NK-92 (cell line): ENCODE measurements around the gene ASS1.

Experiments used
- DNase-seq: peaks from one replicate; lab custom pipeline; 2025; ENCODE audit not compliant: unreplicated experiment; lab: John Stamatoyannopoulos, UW

The ASS1 gene

DNA sequence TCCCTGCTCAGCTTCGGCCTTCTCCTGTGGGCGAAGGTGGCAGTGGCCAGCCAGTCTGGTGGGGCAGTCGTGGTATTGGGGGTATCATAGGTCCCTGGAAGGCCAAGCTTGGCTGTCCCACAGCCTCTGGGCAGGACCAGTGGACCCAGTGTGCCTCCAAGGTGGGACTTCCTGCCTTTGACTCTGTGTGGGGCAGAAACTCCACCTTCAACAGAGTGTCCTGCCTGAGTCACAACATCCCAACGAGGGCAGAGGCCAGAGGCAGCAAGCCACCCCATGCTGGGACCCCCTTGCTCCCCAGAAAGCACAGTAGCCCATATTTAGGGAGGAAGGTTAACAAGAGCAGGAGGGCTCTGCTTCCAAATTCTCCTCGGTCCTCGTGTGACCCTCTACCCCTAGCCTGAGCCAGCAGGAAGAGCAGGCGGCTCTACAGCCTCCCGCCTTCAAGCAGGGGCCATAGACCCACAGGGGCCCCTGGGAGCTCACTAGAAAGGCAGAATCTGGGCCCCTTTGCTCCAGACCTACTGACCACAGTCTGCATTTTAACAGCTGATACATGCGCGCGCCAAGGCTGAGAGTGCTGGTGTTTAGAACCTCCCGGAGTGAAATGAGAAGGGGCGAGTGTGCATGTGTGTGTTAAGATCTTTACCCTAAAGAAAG, 83.0 kb downstream of the ASS1 start:
- no peak for DNase-seq

DNA sequence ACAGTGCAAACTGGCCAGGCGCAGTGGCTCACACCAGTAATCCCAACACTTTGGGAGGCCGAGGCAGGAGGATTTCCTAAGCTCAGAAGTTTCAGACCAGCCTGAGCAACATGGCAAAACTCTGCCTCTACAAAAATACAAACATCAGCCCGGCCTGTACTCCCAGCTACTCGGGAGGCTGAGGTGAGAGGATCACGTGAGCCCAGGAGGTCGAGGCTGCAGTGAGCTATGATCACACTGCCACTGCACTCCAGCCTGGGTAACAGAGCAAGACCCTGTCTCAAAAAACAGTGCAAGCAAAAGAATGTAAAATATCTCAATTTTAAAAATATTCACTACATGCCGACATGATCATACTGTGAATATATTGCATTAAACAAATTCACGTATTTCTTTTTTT, 83.9 kb downstream of the ASS1 start:
- no peak for DNase-seq

DNA sequence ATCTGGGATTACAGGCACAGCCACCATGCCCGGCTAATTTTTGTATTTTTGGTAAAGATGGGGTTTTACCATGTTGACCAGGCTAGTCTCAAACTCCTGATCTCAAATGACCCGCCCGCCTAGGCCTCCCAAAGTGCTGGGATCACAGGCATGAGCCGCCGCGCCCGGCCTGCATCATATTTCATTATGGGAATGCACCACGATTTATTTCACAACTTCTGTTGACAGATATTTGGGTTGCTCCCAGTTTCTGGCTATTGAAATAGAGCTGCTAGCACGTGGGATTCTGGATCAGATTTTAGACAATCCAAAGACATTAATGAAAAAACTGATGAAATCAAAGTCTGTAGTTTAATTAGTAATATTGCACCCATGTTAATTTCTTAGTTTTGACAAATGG, 86.2 kb downstream of the ASS1 start:
- DNase-seq: no peak

DNA sequence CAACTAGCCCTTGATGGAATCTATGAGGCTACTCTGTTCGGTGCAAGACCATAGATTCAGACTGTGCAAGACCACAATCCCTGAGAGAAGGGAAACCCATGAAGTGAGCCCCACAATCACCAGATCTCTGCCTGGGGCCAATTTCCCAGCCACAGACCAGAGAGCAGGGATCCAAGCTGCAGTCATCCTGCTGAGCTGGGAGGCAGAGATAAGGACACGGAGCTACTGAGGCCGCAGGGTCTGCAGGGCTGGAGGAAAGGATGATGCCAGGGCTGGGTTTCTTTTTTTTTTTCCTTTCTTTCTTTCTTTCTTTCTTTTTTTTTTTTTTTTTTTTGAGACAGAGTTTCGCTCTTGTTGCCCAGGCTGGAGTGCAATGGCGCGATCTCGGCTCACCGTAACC, 86.9 kb downstream of the ASS1 start:
- no peak for DNase-seq

DNA sequence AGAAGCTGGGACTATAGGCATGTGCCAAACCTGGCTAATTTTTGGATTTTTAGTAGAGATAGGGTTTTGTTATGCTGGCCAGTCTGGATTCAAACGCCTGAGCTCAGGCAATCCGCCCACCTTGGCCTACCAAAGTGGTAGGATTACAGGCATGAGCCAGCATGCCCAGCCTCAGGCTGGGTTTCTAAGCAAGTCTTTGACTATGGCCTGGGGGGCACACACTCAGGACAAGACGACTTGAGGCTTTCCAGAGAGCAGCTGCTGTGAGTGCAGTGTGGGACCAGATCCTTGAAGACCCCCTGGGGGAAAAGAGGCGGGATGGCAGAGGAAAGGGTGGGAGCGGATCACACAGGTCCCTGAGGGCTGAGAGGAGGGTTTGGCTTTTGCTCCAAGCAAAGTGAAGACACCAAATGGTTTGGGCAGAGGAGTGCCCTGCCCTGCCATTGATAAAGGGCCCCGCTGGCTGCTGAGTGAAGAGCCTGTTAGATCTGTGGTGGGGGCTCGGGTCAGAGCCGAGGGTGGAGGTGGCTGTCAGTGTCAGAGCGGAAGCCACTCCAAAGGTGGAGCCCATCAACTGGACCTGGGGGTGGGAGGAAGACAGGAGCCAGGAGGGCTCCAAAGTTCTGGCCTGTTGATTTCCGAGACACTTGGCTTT, 87.8 kb downstream of the ASS1 start:
- no peak for DNase-seq

DNA sequence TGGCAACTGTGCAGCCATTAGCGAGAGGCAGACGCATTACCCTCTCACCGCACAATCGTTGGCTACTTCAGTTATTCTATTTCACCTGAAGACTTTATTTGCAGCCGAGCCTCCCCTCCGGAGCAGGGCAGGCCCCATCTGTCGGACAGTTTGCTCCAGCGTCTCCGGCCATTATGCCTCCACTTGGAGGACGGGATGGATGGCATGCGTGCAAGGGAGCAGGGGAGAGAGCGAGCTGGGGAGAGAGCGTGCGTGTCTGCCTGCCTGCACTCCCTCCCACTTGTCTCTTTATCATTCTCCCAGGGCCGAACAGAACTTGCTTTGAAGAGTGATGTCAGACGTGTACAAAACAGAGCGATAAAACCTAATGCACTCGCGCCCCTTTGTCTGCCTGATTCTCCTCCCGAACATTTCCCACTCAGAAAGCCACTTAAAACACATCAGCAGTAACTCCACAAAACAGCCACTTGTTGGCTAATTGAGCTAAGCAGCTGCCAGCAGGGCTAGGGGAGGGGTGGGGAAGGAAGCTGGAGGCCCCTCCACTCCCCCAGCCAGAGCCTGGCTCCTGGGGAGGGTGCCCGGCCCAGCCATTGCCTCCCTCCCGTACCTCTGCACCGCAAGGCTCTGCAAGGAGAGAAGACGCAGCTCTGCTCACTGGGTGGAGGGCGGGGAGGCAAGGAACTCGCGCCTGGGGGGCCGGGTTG, 91.2 kb downstream of the ASS1 start:
- no peak for DNase-seq

DNA sequence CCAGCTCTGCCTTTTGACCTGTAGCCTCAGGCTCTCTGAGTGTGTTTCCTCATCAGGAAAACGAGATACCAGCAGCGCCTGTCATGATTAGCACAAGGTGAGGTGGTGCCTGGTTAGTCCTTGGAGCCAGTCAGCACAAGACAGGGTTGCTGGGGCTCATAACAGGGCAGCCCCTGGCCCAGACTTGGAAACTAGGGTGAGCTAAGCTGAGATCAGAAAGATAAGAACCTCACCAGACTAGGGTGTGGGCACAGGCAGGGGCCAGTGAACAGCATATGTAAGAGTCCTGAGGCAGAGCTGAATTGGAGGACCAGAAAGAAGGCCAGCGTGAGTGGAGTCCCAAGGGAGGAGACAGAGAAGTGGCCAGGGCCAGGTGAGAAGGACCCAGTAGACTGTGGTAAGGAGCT, 91.9 kb downstream of the ASS1 start:
- no peak for DNase-seq

DNA sequence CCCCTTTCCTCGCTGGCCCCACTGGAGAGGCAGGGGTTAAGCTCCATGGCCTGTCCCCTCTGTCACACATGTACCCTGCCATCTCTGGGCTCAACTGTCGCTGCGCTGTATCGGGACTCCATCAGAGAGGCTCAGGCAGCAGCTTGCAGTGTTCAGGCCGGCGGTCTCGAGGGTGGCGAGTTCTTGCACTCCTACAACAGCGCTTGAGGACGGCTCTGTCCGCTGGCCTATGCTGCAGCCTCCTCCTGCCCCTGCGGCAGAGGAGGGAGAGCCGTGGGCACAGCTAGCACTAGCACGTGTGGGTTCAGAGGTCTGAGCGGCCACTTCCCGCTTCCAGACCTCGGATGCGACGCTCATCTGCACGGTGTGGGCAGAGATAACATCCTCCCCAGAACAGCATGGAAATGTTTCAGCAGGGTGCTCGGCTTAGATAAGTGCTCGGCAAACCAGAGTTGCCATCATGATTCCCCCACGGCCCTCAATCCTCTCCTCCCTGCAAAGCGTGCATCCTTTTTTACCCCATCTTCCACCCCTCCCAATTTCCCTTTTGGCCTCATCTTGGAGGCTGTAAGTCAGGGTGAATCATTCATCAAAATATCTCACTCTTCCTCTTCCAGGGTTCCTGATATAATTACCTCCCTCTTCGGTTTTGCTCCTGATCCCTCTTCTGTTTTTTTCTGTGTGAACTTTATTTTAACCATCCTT, 92.7 kb downstream of the ASS1 start:
- DNase-seq: no peak

DNA sequence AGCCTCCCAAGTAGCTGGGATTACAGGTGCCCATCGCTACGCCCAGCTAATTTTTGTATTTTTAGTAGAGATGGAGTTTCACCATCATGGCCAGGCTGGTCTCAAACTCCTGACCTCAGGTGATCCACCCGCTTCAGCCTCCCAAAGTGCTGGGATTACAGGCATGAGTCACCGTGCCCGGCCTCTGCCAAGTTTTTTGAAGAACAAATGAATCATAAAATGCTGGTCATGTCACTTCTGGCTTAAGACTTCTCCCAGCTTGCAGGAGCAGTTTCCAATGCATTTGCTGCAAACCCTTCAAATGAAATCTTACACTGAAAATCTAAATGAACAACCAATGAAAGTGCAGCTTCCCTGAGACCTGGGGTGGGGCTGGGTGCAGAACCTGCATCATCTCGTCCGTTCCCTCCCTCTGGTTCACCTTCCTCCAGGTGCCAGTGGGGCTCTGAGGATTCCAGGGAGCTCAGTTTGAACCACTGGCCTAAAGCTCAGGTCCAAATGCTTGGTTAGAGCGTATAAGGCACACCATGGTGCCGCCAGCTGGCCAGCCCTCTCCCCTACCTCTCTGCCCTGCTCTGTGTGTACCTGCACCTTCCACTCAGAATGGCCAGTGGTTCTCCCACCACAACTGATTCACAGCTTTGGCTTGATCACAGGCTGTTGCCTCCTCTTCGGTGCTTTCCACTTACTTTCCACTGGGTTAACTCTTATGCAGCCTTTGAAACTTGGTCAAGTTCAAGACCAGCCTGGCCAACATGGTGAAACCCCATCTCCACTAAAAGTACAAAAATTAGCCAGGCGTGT, 94.9 kb downstream of the ASS1 start:
- DNase-seq: no peak

DNA sequence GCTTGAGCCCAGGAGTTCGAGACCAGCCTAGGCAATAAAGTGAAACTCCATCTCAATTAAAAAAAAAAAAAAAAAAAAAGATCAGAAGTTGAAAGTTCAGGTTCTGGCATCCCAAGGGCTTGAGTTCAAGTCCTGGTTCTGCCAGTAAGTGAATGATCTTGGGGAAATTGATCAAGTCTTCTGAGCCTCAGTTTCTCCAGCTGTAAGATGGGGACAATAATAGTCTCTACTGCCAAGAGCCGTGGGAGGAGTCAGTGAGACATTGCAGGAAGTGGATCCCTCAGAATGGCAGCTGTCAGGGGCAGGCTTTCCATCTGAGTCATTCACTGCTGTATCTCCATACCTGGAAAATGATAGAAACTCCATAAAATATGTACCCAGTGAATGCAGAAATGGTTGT, 96.8 kb downstream of the ASS1 start:
- no peak for DNase-seq

DNA sequence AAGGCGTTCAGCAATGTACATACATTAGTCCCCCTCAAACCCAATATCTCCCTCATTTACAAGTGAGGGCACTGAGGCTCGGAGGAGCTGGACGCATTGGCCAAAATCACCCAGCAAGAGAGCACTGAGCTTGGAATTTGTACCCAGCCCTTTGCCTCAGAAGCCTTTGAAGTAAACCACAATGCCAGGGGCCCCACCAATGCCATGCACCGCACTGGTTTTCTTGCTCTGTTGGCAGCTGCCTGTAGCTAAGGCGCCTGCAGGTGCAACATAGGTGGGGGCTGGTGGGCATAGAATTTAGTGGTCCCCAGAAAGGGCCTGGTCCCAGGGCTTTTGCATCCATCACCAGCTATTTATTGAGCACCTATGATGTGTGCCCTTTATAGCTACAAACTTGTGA, 97.3 kb downstream of the ASS1 start:
- DNase-seq: no peak

DNA sequence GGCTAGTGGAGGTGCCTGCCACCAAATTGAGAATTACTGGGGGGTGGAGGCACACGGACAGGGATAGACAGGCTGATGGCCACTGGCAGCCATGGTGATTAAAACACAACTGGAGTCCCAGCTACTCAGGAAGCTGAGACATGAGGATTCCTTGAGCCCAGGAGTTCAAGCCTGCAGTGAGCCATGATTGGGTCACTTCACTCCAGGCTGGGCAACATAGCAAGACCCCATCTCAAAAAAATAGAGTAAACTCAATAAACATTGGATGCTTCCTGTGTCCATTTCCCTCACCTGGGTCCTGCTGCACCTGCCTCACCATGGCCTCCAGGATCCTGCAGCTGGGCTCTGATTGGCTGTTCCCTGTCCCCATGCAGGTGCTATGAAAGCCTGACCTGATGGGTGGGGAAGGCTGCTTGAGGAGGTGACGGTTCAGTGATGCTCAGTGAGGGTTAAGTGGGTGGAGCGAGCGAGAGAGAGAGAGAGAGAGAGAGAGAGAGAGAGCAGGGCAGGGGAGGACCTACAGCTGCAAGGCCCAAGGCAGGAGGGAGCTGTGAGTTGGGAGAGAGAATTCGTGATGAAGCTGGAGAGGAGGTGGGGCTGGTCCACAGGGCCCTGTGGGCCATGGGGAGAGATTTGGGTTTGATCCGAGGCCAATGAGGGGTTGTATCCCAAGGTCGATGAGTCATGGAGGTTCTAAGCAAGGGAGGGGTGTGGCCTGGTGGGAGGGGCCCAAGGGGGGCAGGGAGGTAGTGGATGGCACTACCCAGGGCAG, 97.9 kb downstream of the ASS1 start:
- DNase-seq: no peak

DNA sequence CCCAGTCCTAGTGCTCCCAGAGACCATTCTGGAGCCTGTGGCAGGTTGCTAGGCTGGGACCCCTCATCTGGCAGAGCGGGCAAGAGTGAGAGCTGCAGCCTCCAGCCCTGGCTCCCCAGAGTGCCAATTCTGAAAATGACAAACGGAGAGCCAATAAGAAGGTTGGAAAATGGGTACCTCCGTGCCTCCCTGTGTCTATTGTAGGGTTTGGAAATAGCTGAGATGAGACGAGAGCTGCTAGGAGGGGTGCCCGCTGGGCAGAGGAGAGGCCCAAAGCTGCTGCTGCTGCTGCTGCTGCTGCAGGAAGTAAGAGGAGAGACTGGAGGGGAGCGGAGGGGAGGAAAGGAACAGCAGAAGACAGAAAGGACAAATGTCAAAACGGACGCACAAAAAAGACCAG, 98.6 kb downstream of the ASS1 start:
- no peak for DNase-seq

DNA sequence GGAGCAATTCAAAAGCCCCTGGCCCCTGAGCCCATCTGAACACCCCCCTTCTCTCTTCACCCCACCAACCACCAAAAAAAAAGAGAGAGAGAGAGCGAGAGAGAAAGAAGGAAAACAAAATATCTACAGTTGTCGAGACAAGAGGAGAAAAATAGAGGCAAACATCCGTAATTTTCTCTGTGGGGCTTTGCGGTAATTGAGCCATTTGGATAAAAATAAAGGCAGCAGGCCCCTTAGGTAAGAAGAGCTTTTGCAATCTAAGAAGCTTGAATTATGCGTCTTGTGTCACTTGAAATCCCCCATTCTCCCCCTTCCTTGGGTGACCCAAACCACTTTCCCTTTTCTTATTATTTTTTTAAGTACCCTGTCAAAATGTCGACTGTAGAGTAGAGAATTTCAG, 99.1 kb downstream of the ASS1 start:
- no peak for DNase-seq

DNA sequence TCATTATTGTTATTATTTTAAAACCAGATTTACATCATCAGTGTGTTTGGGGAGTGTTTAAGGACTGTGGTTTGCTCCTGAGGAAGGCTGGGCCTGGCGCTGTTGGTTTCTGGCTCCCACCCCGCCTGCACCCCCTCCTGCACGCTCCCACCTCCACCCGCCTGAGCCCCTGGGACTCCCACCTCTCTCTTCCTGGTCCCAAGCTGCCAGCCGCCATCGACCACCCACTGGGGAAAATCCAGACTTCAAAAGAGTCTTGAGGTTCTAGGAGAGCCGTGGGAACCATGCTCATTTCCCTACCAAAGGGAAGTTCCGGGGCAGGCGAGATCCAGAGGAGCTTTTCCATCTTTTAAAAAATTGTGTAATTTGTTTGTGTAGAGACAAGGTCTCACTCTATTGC, 99.6 kb downstream of the ASS1 start:
- DNase-seq: no peak

DNA sequence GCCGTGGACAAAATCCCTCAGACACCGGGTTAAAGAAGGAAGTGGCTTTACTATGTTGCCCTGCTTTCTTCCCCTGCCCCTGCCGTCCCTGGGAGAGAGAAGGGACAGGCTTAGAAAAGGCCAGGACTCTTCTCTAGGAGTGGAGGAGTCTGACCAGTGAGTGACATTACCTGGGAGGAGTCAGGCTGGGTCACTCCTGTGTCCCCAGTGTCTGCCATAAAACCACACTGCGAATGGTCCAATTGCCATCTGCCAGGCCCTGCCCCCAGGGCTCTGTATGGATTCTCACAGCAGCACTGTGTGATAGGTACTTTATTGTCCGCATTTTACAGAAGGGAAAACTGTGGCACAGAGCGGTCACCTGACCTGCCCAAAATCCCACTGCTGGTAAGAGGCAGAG, 103.3 kb downstream of the ASS1 start:
- no peak for DNase-seq

DNA sequence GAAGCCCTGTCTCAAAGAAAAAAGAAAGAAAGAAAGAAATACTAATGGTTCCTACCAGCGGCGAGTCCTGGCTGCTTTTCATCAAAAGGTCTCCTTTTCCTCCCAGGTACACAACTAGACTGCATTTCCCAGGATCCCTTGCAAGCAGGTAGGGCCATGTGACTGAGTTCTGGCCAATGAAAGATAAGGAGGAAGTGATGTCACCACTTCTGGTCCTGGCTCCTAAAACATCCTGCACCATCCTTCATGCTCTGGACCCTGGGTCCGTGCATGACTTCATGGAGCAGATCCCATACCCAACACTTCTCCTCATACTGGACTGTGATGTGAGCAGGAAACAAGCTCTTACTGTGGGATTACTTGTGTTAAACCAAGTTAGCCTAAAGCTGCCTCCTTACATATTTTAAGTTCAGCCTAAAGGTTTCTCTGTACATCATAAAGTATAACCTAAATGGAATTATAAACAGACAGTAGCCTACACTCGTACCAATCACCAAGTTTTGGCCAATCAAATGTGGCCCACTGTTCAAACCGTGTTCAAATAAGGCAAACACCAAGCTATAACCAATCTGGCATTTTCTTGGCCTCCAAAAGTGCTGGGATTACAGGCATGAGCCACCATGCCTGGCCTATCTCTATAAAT, 104.5 kb downstream of the ASS1 start:
- no peak for DNase-seq
